ENCODE data around the gene OGDH.

OGDH gene

DNA sequence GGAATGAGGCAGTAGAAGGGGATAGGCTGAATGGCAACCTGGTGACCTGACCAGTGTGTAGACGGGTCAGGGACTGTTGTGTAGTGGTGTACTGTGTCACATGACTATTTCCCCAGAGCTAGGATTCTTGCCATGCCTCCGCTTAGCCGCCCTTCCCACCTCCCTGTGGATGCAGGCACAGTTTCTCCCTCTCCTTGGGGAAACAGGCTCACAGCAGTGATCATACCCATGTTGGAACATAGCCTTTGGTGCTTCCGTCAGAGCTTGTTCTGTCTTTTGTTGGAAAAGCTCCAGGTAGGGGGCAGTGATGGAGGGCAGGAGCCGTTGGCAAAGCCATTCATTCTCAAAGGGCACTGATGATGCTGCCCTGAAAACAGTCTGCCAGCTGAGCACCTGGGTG, 44.3 kb downstream of the OGDH start:
- Mint-ChIP-seq H3K27ac (no peak overlapping the region), H3K4me1 (ENCODE audit: low read depth) (no peaks in the 10 kb centered on the region), H3K4me3 (no peak overlapping the region), H3K27me3 (ENCODE audit: low read depth) (no peaks in the 10 kb centered on the region), H3K36me3 (ENCODE audit: low read depth) (peaks cover 35% of the 10 kb centered on the region), H3K9me3 (no peaks in the 10 kb centered on the region)

DNA sequence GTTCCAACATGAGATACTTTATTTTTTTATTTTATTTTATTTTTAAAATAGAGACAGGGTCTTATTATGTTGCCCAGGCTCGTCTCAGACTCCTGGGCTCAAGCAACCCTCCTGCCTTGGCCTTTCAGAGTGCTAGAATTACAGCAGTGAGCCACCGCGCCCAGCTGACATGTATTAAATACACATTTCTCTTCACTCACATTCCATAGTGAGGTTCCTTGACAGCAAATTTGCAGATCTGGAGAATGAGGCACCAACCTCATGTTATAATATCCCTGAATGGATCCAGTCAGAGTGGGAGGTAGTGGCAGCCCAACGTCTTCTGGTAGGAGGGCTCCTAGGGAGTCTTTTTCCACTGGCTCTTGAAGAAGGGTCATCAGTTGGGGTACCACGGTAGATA, 46.1 kb downstream of the OGDH start:
- H3K36me3 Mint-ChIP-seq (ENCODE audit: low read depth): peaks cover 48% of the 10 kb centered on the region
- no peak overlapping the region for H3K27ac Mint-ChIP-seq
- H3K4me3 Mint-ChIP-seq: no peak overlapping the region
- no peaks in the 10 kb centered on the region for H3K4me1 Mint-ChIP-seq (ENCODE audit: low read depth)
- peaks cover 2% of the 10 kb centered on the region for H3K9me3 Mint-ChIP-seq
- H3K27me3 Mint-ChIP-seq (ENCODE audit: low read depth): no peaks in the 10 kb centered on the region

DNA sequence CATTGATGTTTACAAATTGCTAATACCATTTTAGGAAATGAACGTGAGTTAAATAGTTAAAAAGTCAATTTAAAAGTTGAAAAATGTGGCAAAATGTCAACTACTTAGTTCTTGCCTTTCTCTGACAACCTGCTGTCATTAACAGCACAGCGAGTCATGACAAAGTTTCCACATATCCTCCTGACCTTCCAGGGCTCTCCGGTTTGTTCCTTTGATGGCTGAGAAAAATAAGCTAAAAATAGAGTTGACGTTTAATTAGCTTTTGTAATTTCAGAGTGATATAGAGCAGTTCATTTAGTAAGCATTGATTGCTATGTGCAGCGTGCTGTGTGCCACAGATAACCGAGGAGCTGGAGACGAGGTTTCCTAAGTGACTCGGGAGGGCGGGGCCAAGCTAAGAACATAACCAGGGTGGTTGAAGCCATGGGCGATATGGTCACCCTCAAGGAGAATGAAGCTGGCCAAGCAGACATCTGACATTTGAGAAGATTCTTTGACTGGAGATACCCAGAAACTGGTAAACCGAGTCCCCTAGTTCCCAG, 47.9 kb downstream of the OGDH start:
- Mint-ChIP-seq H3K9me3 (peaks cover 10% of the 10 kb centered on the region), H3K4me1 (ENCODE audit: low read depth) (no peaks in the 10 kb centered on the region), H3K27me3 (ENCODE audit: low read depth) (no peaks in the 10 kb centered on the region), H3K27ac (no peak overlapping the region), H3K36me3 (ENCODE audit: low read depth) (peaks cover 54% of the 10 kb centered on the region), H3K4me3 (no peak overlapping the region)

DNA sequence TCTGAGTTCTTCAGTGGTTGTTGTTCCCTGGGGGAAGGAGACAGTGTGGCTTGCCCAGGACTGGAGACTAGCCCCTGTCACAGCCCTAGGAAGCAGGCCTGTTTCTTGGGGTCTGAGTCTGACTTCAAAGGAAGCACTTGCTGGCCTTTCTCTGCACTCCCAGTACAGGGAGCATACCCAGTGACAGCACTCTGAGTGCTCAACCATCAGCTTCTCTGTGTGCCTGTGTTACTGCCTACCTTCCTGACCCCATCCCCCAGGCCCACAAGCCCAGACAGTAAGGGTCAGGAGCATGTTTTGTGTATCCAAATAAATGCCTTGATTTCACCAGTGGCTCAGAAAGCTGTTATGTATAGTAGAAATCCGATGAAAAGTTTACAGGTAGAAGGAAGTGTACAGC, 48.9 kb downstream of the OGDH start:
- Mint-ChIP-seq H3K4me3 (no peak overlapping the region), H3K27me3 (ENCODE audit: low read depth) (no peaks in the 10 kb centered on the region), H3K4me1 (ENCODE audit: low read depth) (peaks cover 4% of the 10 kb centered on the region), H3K36me3 (ENCODE audit: low read depth) (peaks cover 57% of the 10 kb centered on the region), H3K9me3 (peaks cover 19% of the 10 kb centered on the region), H3K27ac (no peak overlapping the region)

DNA sequence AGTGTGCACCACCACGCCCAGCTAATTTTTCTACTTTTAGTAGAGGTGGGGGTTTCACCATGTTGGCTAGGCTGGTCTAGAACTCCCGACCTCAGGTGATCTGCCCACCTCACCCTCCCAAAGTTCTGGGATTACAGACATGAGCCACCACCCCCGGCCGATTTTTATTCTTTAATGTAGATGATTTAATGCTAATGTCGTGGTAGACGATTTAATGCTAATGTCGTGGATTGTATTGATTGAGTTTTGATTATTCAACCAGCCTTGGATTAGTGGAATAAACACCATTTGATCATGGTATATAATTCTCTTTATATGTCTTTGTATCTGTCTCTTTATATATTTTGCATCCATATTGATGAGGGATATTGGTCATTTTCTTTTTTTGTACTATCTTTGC, 52.6 kb downstream of the OGDH start:
- H3K4me1 Mint-ChIP-seq (ENCODE audit: low read depth): peaks cover 4% of the 10 kb centered on the region
- H3K36me3 Mint-ChIP-seq (ENCODE audit: low read depth): peaks cover 69% of the 10 kb centered on the region
- H3K4me3 Mint-ChIP-seq: no peak overlapping the region
- peaks cover 29% of the 10 kb centered on the region for H3K9me3 Mint-ChIP-seq
- H3K27ac Mint-ChIP-seq: no peak overlapping the region
- H3K27me3 Mint-ChIP-seq (ENCODE audit: low read depth): no peaks in the 10 kb centered on the region

DNA sequence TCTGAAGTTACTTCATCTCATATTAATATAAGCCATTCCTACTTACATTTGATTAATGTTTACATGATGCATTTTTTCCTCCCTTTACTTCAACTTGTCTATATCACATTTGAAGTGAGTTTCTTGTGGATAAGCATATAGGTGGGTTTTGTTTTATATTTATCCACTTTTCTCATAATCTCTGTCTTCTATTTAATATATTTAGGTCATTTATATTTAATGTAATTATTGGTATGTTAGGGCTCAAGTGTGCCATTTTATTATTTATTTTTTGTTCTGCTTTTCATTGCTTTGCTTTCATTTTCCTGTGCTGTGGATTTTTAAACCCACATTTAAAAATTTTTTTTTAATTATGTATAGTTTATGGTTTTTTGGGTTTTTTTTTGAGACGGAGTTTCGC, 54.8 kb downstream of the OGDH start:
- Mint-ChIP-seq H3K27ac (no peak overlapping the region), H3K27me3 (ENCODE audit: low read depth) (no peaks in the 10 kb centered on the region), H3K4me3 (no peak overlapping the region), H3K9me3 (peaks cover 29% of the 10 kb centered on the region), H3K4me1 (ENCODE audit: low read depth) (peaks cover 5% of the 10 kb centered on the region), H3K36me3 (ENCODE audit: low read depth) (peaks cover 65% of the 10 kb centered on the region)

DNA sequence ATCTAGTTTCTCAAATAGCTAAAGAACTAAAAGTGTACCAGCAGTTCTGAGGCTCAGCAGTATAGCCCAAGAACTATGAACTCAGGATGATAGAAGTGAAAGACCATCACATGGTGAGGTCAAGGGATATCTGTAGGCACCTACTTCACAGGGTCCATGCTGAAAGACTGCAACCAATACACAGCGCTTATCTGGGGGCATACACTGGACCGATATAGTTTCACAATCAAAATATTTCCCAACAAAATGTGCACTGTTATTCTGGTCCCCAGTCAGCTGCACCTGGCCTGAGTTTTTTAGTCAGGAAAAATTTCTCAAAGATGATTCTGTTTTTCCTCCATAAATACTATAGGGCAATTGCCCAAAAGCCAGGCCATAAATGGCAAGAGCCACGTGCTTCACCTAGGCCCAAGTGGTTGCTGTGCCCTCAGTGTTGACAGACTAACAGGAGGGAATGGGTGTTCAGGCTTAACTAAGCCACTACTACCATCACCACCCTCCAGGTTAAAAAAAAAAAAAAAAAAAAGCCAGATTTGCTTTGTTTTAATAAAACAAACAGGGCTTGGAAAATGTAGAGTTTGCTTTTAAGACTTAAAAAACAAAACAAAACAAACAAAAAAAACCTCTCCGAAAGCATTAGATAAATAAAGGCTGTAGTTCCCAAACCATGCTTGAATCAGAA, 58.5 kb downstream of the OGDH start:
- Mint-ChIP-seq H3K4me3 (no peak overlapping the region), H3K27me3 (ENCODE audit: low read depth) (no peaks in the 10 kb centered on the region), H3K4me1 (ENCODE audit: low read depth) (peaks cover 8% of the 10 kb centered on the region), H3K36me3 (ENCODE audit: low read depth) (peaks cover 53% of the 10 kb centered on the region), H3K27ac (no peak overlapping the region), H3K9me3 (peaks cover 13% of the 10 kb centered on the region)

DNA sequence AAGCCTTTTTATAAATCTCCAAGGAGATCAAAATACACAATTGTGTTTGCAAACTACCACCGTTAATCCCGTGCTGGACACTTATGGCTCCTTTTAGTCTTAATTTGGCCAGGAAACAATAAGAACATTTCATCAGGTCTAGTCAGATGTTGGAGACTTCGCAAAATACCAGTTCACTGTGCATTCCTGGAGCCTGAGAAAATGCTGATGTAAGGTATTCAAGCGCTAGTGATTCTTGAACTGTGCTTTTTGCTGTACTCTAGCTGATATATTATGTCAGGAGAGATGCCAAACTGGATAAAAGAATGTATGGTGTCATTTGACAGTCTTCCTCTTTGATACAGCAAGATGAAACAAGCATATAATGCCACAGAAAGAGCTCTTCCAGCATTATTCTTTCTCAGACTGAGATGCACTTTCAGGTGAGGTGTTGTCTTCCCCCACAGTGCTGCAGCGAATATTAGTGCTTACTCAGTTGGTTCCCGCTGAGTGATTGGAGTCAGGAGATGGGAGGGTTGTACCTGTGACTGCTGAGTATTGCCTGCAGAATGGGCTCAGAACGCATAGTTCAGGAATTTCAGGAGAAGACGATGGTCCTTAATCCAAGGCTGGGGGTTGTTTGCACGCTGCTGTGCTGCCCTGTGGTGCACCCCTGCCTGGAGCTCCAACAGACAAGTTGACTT, 59.2 kb downstream of the OGDH start:
- Mint-ChIP-seq H3K9me3 (peaks cover 6% of the 10 kb centered on the region), H3K27me3 (ENCODE audit: low read depth) (no peaks in the 10 kb centered on the region), H3K27ac (no peak overlapping the region), H3K4me1 (ENCODE audit: low read depth) (peaks cover 7% of the 10 kb centered on the region), H3K4me3 (no peak overlapping the region), H3K36me3 (ENCODE audit: low read depth) (peaks cover 48% of the 10 kb centered on the region)

DNA sequence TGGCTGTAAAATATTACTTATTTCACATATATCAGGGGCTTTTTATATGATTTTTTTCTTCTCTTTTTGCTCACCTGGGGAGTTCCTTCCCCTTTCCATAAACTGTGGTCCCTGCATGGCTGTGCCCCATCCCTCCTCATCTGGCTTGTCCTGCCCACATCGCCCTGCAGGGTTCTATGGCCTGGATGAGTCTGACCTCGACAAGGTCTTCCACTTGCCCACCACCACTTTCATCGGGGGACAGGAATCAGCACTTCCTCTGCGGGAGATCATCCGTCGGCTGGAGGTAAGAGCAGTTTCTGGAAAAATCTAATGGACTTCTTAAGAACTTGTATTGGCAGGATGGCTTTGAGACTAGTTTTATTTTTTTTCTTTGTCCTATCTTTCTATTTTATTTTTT, 60.1 kb downstream of the OGDH start:
- Mint-ChIP-seq H3K4me3 (no peak overlapping the region), H3K27ac (no peak overlapping the region), H3K4me1 (ENCODE audit: low read depth) (peaks cover 7% of the 10 kb centered on the region), H3K36me3 (ENCODE audit: low read depth) (peaks cover 44% of the 10 kb centered on the region), H3K9me3 (no peaks in the 10 kb centered on the region), H3K27me3 (ENCODE audit: low read depth) (no peaks in the 10 kb centered on the region)

DNA sequence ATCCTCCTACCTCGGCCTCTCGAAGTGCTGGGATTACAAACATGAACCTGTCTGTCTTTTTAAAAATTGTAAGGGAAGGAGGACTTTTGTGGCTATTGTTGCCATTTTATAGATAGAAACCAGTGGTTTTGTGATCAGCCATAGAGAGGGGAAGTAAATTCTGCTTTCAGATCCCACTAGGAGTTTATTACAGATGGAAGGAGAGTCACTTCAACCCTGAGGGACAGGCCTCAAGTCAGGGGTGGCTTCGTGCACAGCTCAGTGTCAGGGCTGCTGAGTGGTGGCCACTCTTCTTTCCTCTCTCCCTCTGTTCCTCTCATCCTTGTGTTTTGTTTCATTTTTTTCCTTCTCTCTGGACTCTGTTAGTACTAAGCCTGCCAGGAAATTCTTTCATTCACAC, 60.8 kb downstream of the OGDH start:
- Mint-ChIP-seq H3K27ac (peak overlapping the region; percentile 55), H3K9me3 (no peaks in the 10 kb centered on the region), H3K4me1 (ENCODE audit: low read depth) (peaks cover 7% of the 10 kb centered on the region), H3K36me3 (ENCODE audit: low read depth) (peaks cover 45% of the 10 kb centered on the region), H3K4me3 (no peak overlapping the region), H3K27me3 (ENCODE audit: low read depth) (no peaks in the 10 kb centered on the region)

DNA sequence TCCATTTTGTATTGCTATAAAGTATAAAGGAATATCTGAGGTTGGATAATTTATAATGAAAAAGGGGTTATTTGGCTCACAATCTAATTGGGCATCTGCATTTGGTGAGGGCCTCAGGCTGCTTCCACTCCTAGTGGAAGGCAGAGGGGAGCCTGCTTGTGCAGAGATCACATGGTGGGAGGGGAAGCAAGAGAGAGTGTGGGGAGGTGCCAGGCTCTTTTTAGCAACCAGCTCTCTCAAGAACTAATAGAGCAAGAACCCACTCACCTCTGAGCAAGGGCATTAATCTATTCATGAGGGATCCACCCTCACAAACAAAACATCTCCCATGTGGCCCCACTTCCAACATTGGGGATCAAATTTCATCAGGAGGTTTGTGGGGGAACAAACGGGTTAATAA, 64.6 kb downstream of the OGDH start:
- peaks cover 50% of the 10 kb centered on the region for H3K36me3 Mint-ChIP-seq (ENCODE audit: low read depth)
- peak overlapping the region; percentile 34 for H3K27ac Mint-ChIP-seq

DNA sequence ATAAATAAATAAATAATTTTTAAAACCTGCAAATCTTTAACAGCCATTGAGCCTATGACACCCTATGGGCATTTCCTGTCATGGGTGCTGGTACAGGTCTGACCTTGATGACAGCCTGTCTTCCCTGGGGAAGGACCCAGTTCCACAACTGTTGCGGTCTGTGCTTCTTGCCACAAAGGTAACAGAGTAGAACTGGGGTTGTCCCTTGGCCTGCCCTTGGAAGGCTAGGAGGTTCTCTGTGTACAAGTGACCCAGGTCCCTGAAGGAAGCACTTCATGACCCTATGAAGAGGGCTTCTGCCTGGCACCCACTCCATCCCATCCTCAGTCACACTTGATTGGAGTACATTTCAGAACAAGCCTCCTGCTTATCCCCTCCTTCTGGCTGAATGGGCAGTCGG, 66.9 kb downstream of the OGDH start:
- Mint-ChIP-seq H3K9me3 (no peaks in the 10 kb centered on the region), H3K4me3 (no peak overlapping the region), H3K36me3 (ENCODE audit: low read depth) (peaks cover 47% of the 10 kb centered on the region), H3K27ac (no peak overlapping the region), H3K4me1 (ENCODE audit: low read depth) (peaks cover 6% of the 10 kb centered on the region), H3K27me3 (ENCODE audit: low read depth) (no peaks in the 10 kb centered on the region)

More for the DNA sequence above, 64.6 kb downstream of the OGDH start:
- no peaks in the 10 kb centered on the region for H3K27me3 Mint-ChIP-seq (ENCODE audit: low read depth)
- no peaks in the 10 kb centered on the region for H3K9me3 Mint-ChIP-seq
- no peak overlapping the region for H3K4me3 Mint-ChIP-seq
- peaks cover 9% of the 10 kb centered on the region for H3K4me1 Mint-ChIP-seq (ENCODE audit: low read depth)

DNA sequence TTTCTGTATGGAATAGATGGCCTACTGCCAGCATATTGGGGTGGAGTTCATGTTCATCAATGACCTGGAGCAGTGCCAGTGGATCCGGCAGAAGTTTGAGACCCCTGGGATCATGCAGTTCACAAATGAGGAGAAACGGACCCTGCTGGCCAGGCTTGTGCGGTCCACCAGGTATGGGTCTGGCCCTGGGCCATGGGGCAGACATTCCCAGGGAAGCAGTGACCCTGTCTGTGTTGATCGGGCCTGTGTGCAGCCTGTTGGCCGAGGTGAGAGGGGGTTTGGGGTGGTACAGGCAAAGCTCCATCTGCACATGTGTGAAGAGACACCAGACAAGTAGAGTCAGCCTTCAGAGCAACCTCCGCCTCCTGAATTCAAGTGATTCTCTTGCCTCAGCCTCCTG, 67.3 kb downstream of the OGDH start:
- no peak overlapping the region for H3K4me3 Mint-ChIP-seq
- H3K4me1 Mint-ChIP-seq (ENCODE audit: low read depth): peaks cover 6% of the 10 kb centered on the region
- H3K9me3 Mint-ChIP-seq: no peaks in the 10 kb centered on the region
- H3K36me3 Mint-ChIP-seq (ENCODE audit: low read depth): peaks cover 50% of the 10 kb centered on the region
- no peaks in the 10 kb centered on the region for H3K27me3 Mint-ChIP-seq (ENCODE audit: low read depth)
- H3K27ac Mint-ChIP-seq: no peak overlapping the region

DNA sequence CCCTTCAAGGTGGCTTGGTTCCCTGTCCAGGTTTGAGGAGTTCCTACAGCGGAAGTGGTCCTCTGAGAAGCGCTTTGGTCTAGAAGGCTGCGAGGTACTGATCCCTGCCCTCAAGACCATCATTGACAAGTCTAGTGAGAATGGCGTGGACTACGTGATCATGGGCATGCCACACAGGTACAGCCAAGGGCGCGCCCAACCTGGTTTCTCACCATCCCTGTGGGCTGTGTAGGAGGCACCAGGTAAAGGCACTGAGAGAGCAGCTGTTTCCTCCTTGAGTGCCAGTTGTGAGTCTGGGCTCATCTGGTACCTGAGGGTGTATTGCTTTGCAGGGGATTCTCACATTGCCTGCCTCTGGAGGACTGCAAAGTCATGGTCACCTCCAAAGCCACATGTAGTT, 68.0 kb downstream of the OGDH start:
- Mint-ChIP-seq H3K36me3 (ENCODE audit: low read depth) (peaks cover 51% of the 10 kb centered on the region), H3K27ac (no peak overlapping the region), H3K4me3 (no peak overlapping the region), H3K4me1 (ENCODE audit: low read depth) (peaks cover 6% of the 10 kb centered on the region), H3K9me3 (no peaks in the 10 kb centered on the region), H3K27me3 (ENCODE audit: low read depth) (no peaks in the 10 kb centered on the region)

DNA sequence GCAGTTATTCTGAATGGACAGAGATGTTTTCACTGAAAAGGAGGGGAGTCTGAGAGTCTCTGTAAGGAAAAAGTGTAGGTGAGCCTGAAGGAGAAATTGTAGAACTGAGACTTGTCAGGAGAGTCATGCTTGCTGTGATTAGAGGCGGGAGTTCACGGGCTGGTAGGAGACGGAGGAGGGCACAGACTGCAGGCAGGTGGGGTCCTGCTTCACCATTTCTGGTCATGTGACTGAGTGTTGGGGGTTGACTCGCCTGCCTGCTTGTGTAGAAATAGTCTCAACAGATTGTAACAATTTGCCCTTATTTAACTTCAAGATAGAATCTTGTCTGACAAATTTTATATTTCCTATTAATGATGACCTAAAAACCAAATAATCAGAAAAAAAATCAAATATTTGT, 70.3 kb downstream of the OGDH start:
- H3K4me1 Mint-ChIP-seq (ENCODE audit: low read depth): peaks cover 4% of the 10 kb centered on the region
- H3K27ac Mint-ChIP-seq: no peak overlapping the region
- H3K27me3 Mint-ChIP-seq (ENCODE audit: low read depth): no peaks in the 10 kb centered on the region
- H3K36me3 Mint-ChIP-seq (ENCODE audit: low read depth): peaks cover 51% of the 10 kb centered on the region
- no peak overlapping the region for H3K4me3 Mint-ChIP-seq
- H3K9me3 Mint-ChIP-seq: no peaks in the 10 kb centered on the region
